NCI-H2196 treated with DMSO at 0.1 percent for 48 hours (cell line): ENCODE measurements around the gene STEAP1.
"Not testable (repeated sequence)": the region's sequence is repeated elsewhere in the genome, so short reads cannot be mapped to it uniquely, and the experiment has no call there.

ENCODE experiments used
- DNase-seq: peaks from one replicate; lab custom pipeline; 2025; ENCODE audit not compliant: unreplicated experiment; lab: John Stamatoyannopoulos, UW

STEAP1 gene

GRCh38 chr7:90173127-90173844, 19.0 kb downstream of the STEAP1 start:
- no peak for DNase-seq

GRCh38 chr7:90175667-90176066, 21.4 kb downstream of the STEAP1 start:
- DNase-seq: no peak

- no peak for DNase-seq
Observed at GRCh38 chr7:90176195-90176594, 21.9 kb downstream of the STEAP1 start.

GRCh38 chr7:90178166-90178565, 23.9 kb downstream of the STEAP1 start:
- DNase-seq: no peak

- DNase-seq: no peak
Observed at GRCh38 chr7:90178679-90179278, 24.5 kb downstream of the STEAP1 start.

- no peak for DNase-seq
Observed at GRCh38 chr7:90180011-90180585, 25.8 kb downstream of the STEAP1 start.

- DNase-seq: no peak
Observed at GRCh38 chr7:90180649-90181048, 26.4 kb downstream of the STEAP1 start.

GRCh38 chr7:90181485-90181884, 27.2 kb downstream of the STEAP1 start:
- no peak for DNase-seq

- not testable (repeated sequence) for DNase-seq
Observed at GRCh38 chr7:90186290-90186689, 32.0 kb downstream of the STEAP1 start.

- no peak for DNase-seq
Observed at GRCh38 chr7:90187507-90188050, 33.3 kb downstream of the STEAP1 start.

- no peak for DNase-seq
Observed at GRCh38 chr7:90188281-90188680, 34.0 kb downstream of the STEAP1 start.

- no peak for DNase-seq
Observed at GRCh38 chr7:90190995-90191394, 36.7 kb downstream of the STEAP1 start.

- no peak for DNase-seq
Observed at GRCh38 chr7:90191648-90192047, 37.4 kb downstream of the STEAP1 start.

- no peak for DNase-seq
Observed at GRCh38 chr7:90192876-90193750, 38.8 kb downstream of the STEAP1 start.

GRCh38 chr7:90194911-90195809, 40.9 kb downstream of the STEAP1 start:
- no peak for DNase-seq

GRCh38 chr7:90201500-90202195, 47.4 kb downstream of the STEAP1 start:
- no peak for DNase-seq

- DNase-seq: no peak
Observed at GRCh38 chr7:90207956-90208355, 53.7 kb downstream of the STEAP1 start.

GRCh38 chr7:90209776-90210175, 55.5 kb downstream of the STEAP1 start:
- DNase-seq: no peak

- DNase-seq: no peak
Observed at GRCh38 chr7:90210475-90210874, 56.2 kb downstream of the STEAP1 start.

- no peak for DNase-seq
Observed at GRCh38 chr7:90210981-90211380, 56.7 kb downstream of the STEAP1 start.
